Erythroblast (primary cell): ENCODE results near the gene VANGL1.

ENCODE experiments used
- GATA1 ChIP-seq: IDR thresholded peaks from 2 replicates; pipeline ENCODE4 v1.6.1; 2011; ENCODE audit warnings: low read depth, mild to moderate bottlenecking, control low read depth, low read length, moderate library complexity
- POLR2A ChIP-seq: IDR thresholded peaks from 2 replicates; pipeline ENCODE4 v1.6.1; 2011; ENCODE audit warnings: mild to moderate bottlenecking, low read length

GRCh38 chr1:115654663-115655305 is 13.0 kb downstream of the VANGL1 start:
- TF ChIP-seq GATA1 = no peak
- TF ChIP-seq POLR2A = no peak
